Peyer's patch (tissue), 4 donors: ENCODE measurements around the gene KAZN.

ENCODE experiments used
- POLR2A ChIP-seq, 2 donors: fragments of 450-650 bp; IDR thresholded peaks; one replicate each; pipeline ENCODE4 v1.5.1; 2017; ENCODE audit warnings: antibody characterized with exemption in 2 of 2, mild to moderate bottlenecking in 2 of 2, moderate library complexity in 2 of 2
- TF ChIP-seq, protein P1 (sequence below), 6 experiments: fragments of 450-650 bp in 4 of 6; fragments of 200-600 bp in 2 of 6; sonication (generic) in 1 of 6; IDR thresholded peaks; one replicate each; pipeline ENCODE4 v1.5.1; 2017 to 2019; ENCODE audit warnings: antibody characterized with exemption in 6 of 6, mild to moderate bottlenecking in 3 of 6, moderate library complexity in 1 of 6

DNA sequence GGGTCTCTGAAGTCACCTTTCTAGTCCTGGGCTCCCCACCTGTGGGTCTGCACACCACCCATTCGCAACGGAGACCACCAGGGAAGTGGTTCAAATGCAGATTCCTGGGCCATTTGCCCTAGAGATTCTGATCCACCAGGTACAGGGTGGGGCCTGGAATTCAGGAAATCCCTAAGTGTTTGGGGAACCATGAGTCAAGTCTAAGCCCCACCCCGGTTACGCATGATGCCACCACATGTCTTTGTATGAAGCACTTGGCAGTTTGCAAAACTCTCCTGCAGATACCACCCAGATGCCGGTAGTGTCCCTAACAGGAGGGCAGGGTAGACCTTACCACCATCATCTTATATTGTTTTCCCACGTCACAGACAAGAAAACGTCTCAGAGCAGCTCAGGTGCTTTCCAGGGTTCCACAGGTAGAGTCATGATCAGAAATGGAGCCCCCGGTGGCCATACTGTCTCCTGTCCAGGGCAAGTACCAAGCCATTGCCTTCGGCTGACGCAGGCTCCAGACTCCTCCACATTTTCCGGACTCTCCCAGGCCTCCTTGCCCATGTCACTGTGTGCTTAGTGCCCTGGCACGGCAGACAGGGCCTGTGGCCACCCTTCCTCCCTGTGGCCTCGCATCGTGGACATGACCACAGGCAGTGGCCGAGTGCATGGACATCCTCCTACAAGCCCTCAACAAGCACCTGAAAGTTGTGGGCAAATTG, 465.9 kb downstream of the KAZN start:
- no peak for TF ChIP-seq POLR2A (IDR thresholded peaks at IDR 0.05)
- TF ChIP-seq, protein P1, sequence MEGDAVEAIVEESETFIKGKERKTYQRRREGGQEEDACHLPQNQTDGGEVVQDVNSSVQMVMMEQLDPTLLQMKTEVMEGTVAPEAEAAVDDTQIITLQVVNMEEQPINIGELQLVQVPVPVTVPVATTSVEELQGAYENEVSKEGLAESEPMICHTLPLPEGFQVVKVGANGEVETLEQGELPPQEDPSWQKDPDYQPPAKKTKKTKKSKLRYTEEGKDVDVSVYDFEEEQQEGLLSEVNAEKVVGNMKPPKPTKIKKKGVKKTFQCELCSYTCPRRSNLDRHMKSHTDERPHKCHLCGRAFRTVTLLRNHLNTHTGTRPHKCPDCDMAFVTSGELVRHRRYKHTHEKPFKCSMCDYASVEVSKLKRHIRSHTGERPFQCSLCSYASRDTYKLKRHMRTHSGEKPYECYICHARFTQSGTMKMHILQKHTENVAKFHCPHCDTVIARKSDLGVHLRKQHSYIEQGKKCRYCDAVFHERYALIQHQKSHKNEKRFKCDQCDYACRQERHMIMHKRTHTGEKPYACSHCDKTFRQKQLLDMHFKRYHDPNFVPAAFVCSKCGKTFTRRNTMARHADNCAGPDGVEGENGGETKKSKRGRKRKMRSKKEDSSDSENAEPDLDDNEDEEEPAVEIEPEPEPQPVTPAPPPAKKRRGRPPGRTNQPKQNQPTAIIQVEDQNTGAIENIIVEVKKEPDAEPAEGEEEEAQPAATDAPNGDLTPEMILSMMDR (IDR thresholded peaks at IDR 0.05) = no peak
